Ectodermal cell (in vitro differentiated cells): Measurements from ENCODE around the gene TBC1D17.

ENCODE experiments used
- H3K27ac ChIP-seq: 2 replicates; pipeline ENCODE4 v1.7.0; 2013; ENCODE audit warnings: mild to moderate bottlenecking, low read depth, low read length; ENCODE audit not compliant: insufficient read depth, poor library complexity, severe bottlenecking
- H3K27me3 ChIP-seq: 2 replicates; pipeline ENCODE4 v1.7.0; 2013; ENCODE audit warnings: mild to moderate bottlenecking, low read length; ENCODE audit not compliant: insufficient read depth, control insufficient read depth, poor library complexity, severe bottlenecking
- H3K36me3 ChIP-seq: one replicate; pipeline ENCODE4 v1.7.0; 2013; ENCODE audit warnings: low read length; ENCODE audit not compliant: control insufficient read depth, insufficient read depth
- H3K4me1 ChIP-seq: one replicate; pipeline ENCODE4 v1.7.0; 2013; ENCODE audit warnings: low read length; ENCODE audit not compliant: control insufficient read depth, insufficient read depth
- H3K4me3 ChIP-seq: 2 replicates; pipeline ENCODE4 v1.7.0; 2013; ENCODE audit warnings: low read depth, low read length, control low read depth; ENCODE audit not compliant: insufficient read depth
- H3K9me3 ChIP-seq: 2 replicates; pipeline ENCODE4 v1.7.0; 2013; ENCODE audit warnings: mild to moderate bottlenecking, low read length, moderate library complexity; ENCODE audit not compliant: control insufficient read depth
- WGBS, 2 experiments: methylation state at CpG; one replicate each; pipeline ENCODE4 v1.1.7; 2013; ENCODE audit warnings: missing lambda C conversion rate in 2 of 2; 5-methylcytosine and 5-hydroxymethylcytosine counted together

TBC1D17 gene

GRCh38 chr19:49837425-49837824, 40.1 kb upstream of the TBC1D17 start:
- H3K4me3 ChIP-seq = no peak overlapping the region
- 96 to 97% methylated on average over 9 of the region's 9 CpGs for WGBS, 2 experiments
- H3K27me3 ChIP-seq = no peaks in the 10 kb centered on the region
- H3K36me3 ChIP-seq = peaks cover 45% of the 10 kb centered on the region
- no peaks in the 10 kb centered on the region for H3K4me1 ChIP-seq
- H3K9me3 ChIP-seq = no peaks in the 10 kb centered on the region
- H3K27ac ChIP-seq = no peak overlapping the region

GRCh38 chr19:49838885-49839588, 38.5 kb upstream of the TBC1D17 start:
- Histone ChIP-seq H3K27ac (no peak overlapping the region), H3K4me1 (no peaks in the 10 kb centered on the region), H3K9me3 (no peaks in the 10 kb centered on the region), H3K27me3 (no peaks in the 10 kb centered on the region), H3K4me3 (no peak overlapping the region), H3K36me3 (peaks cover 40% of the 10 kb centered on the region)
- 96% methylated on average over 17 to 18 of the region's 18 CpGs for WGBS, 2 experiments

- Histone ChIP-seq H3K27me3 (no peaks in the 10 kb centered on the region), H3K9me3 (no peaks in the 10 kb centered on the region), H3K4me1 (no peaks in the 10 kb centered on the region), H3K4me3 (no peak overlapping the region), H3K36me3 (peaks cover 38% of the 10 kb centered on the region), H3K27ac (no peak overlapping the region)
- 95 to 97% methylated on average over 11 of the region's 11 CpGs for WGBS, 2 experiments
These were observed 37.8 kb upstream of the TBC1D17 start for GRCh38 chr19:49839713-49840112.

GRCh38 chr19:49840321-49840720, 37.2 kb upstream of the TBC1D17 start:
- Histone ChIP-seq H3K4me1 (no peaks in the 10 kb centered on the region), H3K9me3 (no peaks in the 10 kb centered on the region), H3K27ac (no peak overlapping the region), H3K4me3 (no peak overlapping the region), H3K27me3 (no peaks in the 10 kb centered on the region), H3K36me3 (peaks cover 33% of the 10 kb centered on the region)
- WGBS, 2 experiments = 92% methylated on average over 11 of the region's 11 CpGs

GRCh38 chr19:49840736-49841249, 36.7 kb upstream of the TBC1D17 start:
- Histone ChIP-seq H3K27me3 (no peaks in the 10 kb centered on the region), H3K9me3 (no peaks in the 10 kb centered on the region), H3K27ac (peak overlapping the region; percentile 13), H3K36me3 (peaks cover 30% of the 10 kb centered on the region), H3K4me1 (no peaks in the 10 kb centered on the region), H3K4me3 (no peak overlapping the region)
- 92 to 94% methylated on average over 17 of the region's 17 CpGs for WGBS, 2 experiments

GRCh38 chr19:49843265-49843664, 34.2 kb upstream of the TBC1D17 start:
- H3K9me3 ChIP-seq = no peaks in the 10 kb centered on the region
- H3K27ac ChIP-seq = no peak overlapping the region
- H3K36me3 ChIP-seq = peaks cover 15% of the 10 kb centered on the region
- no peaks in the 10 kb centered on the region for H3K4me1 ChIP-seq
- WGBS, 2 experiments = 96 to 97% methylated on average over 2 of the region's 3 CpGs
- no peaks in the 10 kb centered on the region for H3K27me3 ChIP-seq
- H3K4me3 ChIP-seq = no peak overlapping the region

GRCh38 chr19:49844138-49845095, 33.1 kb upstream of the TBC1D17 start:
- no peaks in the 10 kb centered on the region for H3K9me3 ChIP-seq
- 92% methylated on average over 18 of the region's 18 CpGs for WGBS, 2 experiments
- no peak overlapping the region for H3K4me3 ChIP-seq
- H3K36me3 ChIP-seq = peaks cover 7% of the 10 kb centered on the region
- no peaks in the 10 kb centered on the region for H3K27me3 ChIP-seq
- no peaks in the 10 kb centered on the region for H3K4me1 ChIP-seq
- H3K27ac ChIP-seq = no peak overlapping the region

- Histone ChIP-seq H3K4me3 (no peak overlapping the region), H3K27ac (no peak overlapping the region), H3K27me3 (no peaks in the 10 kb centered on the region), H3K4me1 (peaks cover 3% of the 10 kb centered on the region), H3K9me3 (no peaks in the 10 kb centered on the region), H3K36me3 (peaks cover 11% of the 10 kb centered on the region)
- 90 to 92% methylated on average over 3 of the region's 3 CpGs for WGBS, 2 experiments
These were observed 32.1 kb upstream of the TBC1D17 start for GRCh38 chr19:49845414-49845813.

GRCh38 chr19:49846408-49846807, 31.1 kb upstream of the TBC1D17 start:
- Histone ChIP-seq H3K36me3 (peaks cover 5% of the 10 kb centered on the region), H3K27ac (no peak overlapping the region), H3K4me3 (no peak overlapping the region), H3K9me3 (no peaks in the 10 kb centered on the region), H3K27me3 (no peaks in the 10 kb centered on the region), H3K4me1 (peaks cover 3% of the 10 kb centered on the region)
- 70 to 75% methylated on average over 5 of the region's 5 CpGs for WGBS, 2 experiments
